ENCODE results near the gene ABCA6. TPM values are rescaled to one million over a fixed set of nuclear protein-coding genes. Genes with fewer than 3 reads are reported as not detected.

The ABCA6 gene
- total and polyA plus RNA-seq, 2 donors (not counting 1 experiment from before 2014, with no cell fraction given), result 4.2 to 12.9 TPM

DNA sequence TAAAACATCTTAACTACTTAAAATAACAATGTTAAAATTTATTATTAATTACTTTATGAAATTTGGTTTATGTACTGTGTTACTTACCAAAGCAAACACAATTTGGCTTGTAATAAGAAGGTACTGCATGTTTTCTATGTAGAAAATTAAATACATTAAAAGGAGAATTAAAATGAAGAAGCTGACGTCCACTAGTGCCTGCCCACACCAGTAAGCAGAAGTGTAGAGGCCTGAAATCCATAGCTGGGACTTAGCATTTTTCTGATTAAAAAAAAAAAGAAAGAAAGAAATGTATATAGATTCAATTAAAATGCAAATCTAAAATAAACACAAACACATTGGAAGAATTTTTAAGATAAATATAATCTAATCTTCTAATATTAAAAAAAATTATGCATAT is 45.2 kb downstream of the ABCA6 start:
- no peak overlapping the region for H3K4me2 ChIP-seq (ENCODE audit: extremely low read depth, insufficient read depth, low read length)
- TF ChIP-seq EZH2 (IDR thresholded peaks at IDR 0.05; ENCODE audit: low read length, missing control alignments), result no peak
- TF ChIP-seq, protein P1, sequence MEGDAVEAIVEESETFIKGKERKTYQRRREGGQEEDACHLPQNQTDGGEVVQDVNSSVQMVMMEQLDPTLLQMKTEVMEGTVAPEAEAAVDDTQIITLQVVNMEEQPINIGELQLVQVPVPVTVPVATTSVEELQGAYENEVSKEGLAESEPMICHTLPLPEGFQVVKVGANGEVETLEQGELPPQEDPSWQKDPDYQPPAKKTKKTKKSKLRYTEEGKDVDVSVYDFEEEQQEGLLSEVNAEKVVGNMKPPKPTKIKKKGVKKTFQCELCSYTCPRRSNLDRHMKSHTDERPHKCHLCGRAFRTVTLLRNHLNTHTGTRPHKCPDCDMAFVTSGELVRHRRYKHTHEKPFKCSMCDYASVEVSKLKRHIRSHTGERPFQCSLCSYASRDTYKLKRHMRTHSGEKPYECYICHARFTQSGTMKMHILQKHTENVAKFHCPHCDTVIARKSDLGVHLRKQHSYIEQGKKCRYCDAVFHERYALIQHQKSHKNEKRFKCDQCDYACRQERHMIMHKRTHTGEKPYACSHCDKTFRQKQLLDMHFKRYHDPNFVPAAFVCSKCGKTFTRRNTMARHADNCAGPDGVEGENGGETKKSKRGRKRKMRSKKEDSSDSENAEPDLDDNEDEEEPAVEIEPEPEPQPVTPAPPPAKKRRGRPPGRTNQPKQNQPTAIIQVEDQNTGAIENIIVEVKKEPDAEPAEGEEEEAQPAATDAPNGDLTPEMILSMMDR (conservative IDR thresholded peaks at IDR 0.05 in 1 of 2, IDR thresholded peaks at IDR 0.05 in 1 of 2; ENCODE audit: low read depth in 1 of 2, low read length in 2 of 2), result no peak
- H3K9ac ChIP-seq (ENCODE audit: insufficient read depth, low read length), result no peak overlapping the region
- no peak overlapping the region for H3K4me3 ChIP-seq (replicated peaks in 1 of 4; ENCODE audit: control extremely low read depth in 1 of 4, insufficient read depth in 1 of 4, low read depth in 3 of 4, low read length in 4 of 4)
- no peak overlapping the region for H3K27ac ChIP-seq (ENCODE audit: insufficient read depth, low read length)
- H3K4me1 ChIP-seq (ENCODE audit: control insufficient read depth, extremely low read depth, insufficient read depth, low read length), result no peaks in the 10 kb centered on the region
- no peaks in the 10 kb centered on the region for H3K36me3 ChIP-seq (ENCODE audit: control insufficient read depth, insufficient read depth, low read length)
- no peak overlapping the region for H2AFZ ChIP-seq (ENCODE audit: low read length)
- H3K27me3 ChIP-seq (ENCODE audit: control insufficient read depth, insufficient read depth, low read length), result no peaks in the 10 kb centered on the region
- H4K20me1 ChIP-seq (ENCODE audit: control insufficient read depth, extremely low read depth, insufficient read depth, low read length), result no peaks in the 10 kb centered on the region
- no peaks in the 10 kb centered on the region for H3K9me3 ChIP-seq (ENCODE audit: control insufficient read depth, insufficient read depth, low read depth, low read length)
- DNase-seq (ENCODE audit: low read depth in 2 of 2), result no peak
- H3K79me2 ChIP-seq (ENCODE audit: control insufficient read depth, insufficient read depth, low read length), result no peaks in the 10 kb centered on the region

DNA sequence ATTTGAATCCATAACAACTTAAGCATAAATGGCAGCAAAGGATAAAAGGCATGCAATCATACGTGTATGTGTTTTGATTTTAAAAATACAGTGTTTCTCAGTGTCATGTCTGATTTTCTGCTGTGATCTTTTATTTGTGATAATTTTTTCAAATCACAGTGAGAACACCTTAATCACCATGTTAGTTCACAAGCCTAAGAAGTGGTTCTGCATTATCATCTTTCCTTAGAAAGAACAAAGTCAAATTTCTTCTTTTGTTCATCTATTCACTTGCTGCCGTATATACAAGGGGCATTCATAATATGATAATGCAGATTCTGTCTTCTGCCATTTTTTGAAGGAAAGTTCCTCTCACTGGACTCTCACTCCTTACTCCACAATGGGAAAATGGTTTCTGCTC is 47.7 kb downstream of the ABCA6 start:
- Histone ChIP-seq H3K9me3 (ENCODE audit: control insufficient read depth, insufficient read depth, low read depth, low read length) (no peaks in the 10 kb centered on the region), H3K4me3 (replicated peaks in 1 of 4; ENCODE audit: control extremely low read depth in 1 of 4, insufficient read depth in 1 of 4, low read depth in 3 of 4, low read length in 4 of 4) (no peak overlapping the region), H4K20me1 (ENCODE audit: control insufficient read depth, extremely low read depth, insufficient read depth, low read length) (no peaks in the 10 kb centered on the region), H3K4me2 (ENCODE audit: extremely low read depth, insufficient read depth, low read length) (no peak overlapping the region), H3K36me3 (ENCODE audit: control insufficient read depth, insufficient read depth, low read length) (no peaks in the 10 kb centered on the region), H3K27me3 (ENCODE audit: control insufficient read depth, insufficient read depth, low read length) (no peaks in the 10 kb centered on the region), H3K79me2 (ENCODE audit: control insufficient read depth, insufficient read depth, low read length) (no peaks in the 10 kb centered on the region), H3K4me1 (ENCODE audit: control insufficient read depth, extremely low read depth, insufficient read depth, low read length) (no peaks in the 10 kb centered on the region), H2AFZ (ENCODE audit: low read length) (no peak overlapping the region), H3K27ac (ENCODE audit: insufficient read depth, low read length) (no peak overlapping the region), H3K9ac (ENCODE audit: insufficient read depth, low read length) (no peak overlapping the region)
- no peak for DNase-seq (ENCODE audit: low read depth in 2 of 2)
- TF ChIP-seq, protein P1 (conservative IDR thresholded peaks at IDR 0.05 in 1 of 2, IDR thresholded peaks at IDR 0.05 in 1 of 2; ENCODE audit: low read depth in 1 of 2, low read length in 2 of 2), result no peak
- no peak for TF ChIP-seq EZH2 (IDR thresholded peaks at IDR 0.05; ENCODE audit: low read length, missing control alignments)

DNA sequence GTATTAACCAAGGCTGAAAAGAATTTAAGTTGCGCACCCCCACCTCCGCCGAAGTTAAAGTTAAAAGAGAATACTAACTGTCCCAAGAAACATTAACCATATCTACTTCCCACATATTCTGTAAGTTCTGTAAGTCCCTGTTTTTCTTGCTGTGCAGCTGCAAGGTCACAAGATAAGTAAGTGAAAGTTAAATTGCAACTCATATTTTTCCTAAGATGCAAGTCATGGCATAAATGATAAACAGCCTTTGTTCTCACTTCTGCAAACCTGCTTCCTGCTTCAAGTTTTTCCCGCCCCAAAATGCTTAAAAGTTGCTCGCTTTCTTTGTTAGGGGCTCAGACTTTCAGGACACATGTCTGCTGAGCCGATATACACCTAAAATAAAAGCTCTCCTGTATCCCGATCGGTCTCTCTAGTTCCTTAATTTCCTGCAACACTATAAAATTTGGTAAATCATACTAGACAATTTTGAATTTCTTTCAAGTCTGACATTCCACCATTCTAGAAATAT is 48.4 kb downstream of the ABCA6 start:
- Histone ChIP-seq H3K4me2 (ENCODE audit: extremely low read depth, insufficient read depth, low read length) (no peak overlapping the region), H2AFZ (ENCODE audit: low read length) (no peak overlapping the region), H4K20me1 (ENCODE audit: control insufficient read depth, extremely low read depth, insufficient read depth, low read length) (no peaks in the 10 kb centered on the region), H3K4me1 (ENCODE audit: control insufficient read depth, extremely low read depth, insufficient read depth, low read length) (no peaks in the 10 kb centered on the region), H3K36me3 (ENCODE audit: control insufficient read depth, insufficient read depth, low read length) (no peaks in the 10 kb centered on the region), H3K79me2 (ENCODE audit: control insufficient read depth, insufficient read depth, low read length) (no peaks in the 10 kb centered on the region), H3K9me3 (ENCODE audit: control insufficient read depth, insufficient read depth, low read depth, low read length) (no peaks in the 10 kb centered on the region), H3K27ac (ENCODE audit: insufficient read depth, low read length) (no peak overlapping the region), H3K27me3 (ENCODE audit: control insufficient read depth, insufficient read depth, low read length) (no peaks in the 10 kb centered on the region), H3K9ac (ENCODE audit: insufficient read depth, low read length) (no peak overlapping the region), H3K4me3 (replicated peaks in 1 of 4; ENCODE audit: control extremely low read depth in 1 of 4, insufficient read depth in 1 of 4, low read depth in 3 of 4, low read length in 4 of 4) (no peak overlapping the region)
- no peak for TF ChIP-seq EZH2 (IDR thresholded peaks at IDR 0.05; ENCODE audit: low read length, missing control alignments)
- TF ChIP-seq, protein P1 (conservative IDR thresholded peaks at IDR 0.05 in 1 of 2, IDR thresholded peaks at IDR 0.05 in 1 of 2; ENCODE audit: low read depth in 1 of 2, low read length in 2 of 2), result no peak
- DNase-seq (ENCODE audit: low read depth in 2 of 2), result peak in 1 of 2 donors; percentile 47
